HEK293 (cell line): ENCODE measurements around the gene GJD4.
A peak's percentile ranks its signal among the peaks of the same experiment; 100 is the strongest.

ENCODE experiments used
- CTCF ChIA-PET: fragments of 350-600 bp; formaldehyde crosslinking; extraction: SDS; loops from one replicate; lab custom pipeline; 2021; ENCODE audit warnings: antibody characterized with exemption; lab: Yijun Ruan, JAX
- POLR2A ChIA-PET: fragments of 300-600 bp; formaldehyde crosslinking; extraction: SDS; loops from one replicate; lab custom pipeline; 2020; ENCODE audit warnings: antibody characterized with exemption, inconsistent platforms; lab: Yijun Ruan, JAX
- H3K27ac ChIP-seq: fragments of 200-500 bp; sonication (Bioruptor generic); 2 replicates; pipeline ENCODE4 v1.5.1; 2014; ENCODE audit warnings: low read depth, low read length, control low read depth, inconsistent platforms; ENCODE audit errors: extremely low read depth
- H3K36me3 ChIP-seq, 2 experiments: fragments of 200-500 bp in 1 of 2; sonication (Bioruptor generic) in 1 of 2; 1 replicate in 1 of 2; 2 replicates in 1 of 2; pipeline ENCODE4 v1.5.1; 2014 to 2017; ENCODE audit warnings: inconsistent platforms in 2 of 2, low read length in 2 of 2; ENCODE audit not compliant: control insufficient read depth in 2 of 2, insufficient read depth in 1 of 2
- H3K4me1 ChIP-seq: fragments of 200-500 bp; sonication (Bioruptor generic); 2 replicates; pipeline ENCODE4 v1.5.1; 2014; ENCODE audit warnings: mild to moderate bottlenecking, low read length, inconsistent platforms; ENCODE audit not compliant: control insufficient read depth, insufficient read depth
- H3K4me3 ChIP-seq: 2 replicates; pipeline ENCODE4 v1.5.1; 2011; ENCODE audit warnings: low read depth, mild to moderate bottlenecking, control low read depth, low read length, moderate library complexity
- H3K9me3 ChIP-seq: fragments of 200-500 bp; sonication (Bioruptor generic); 2 replicates; pipeline ENCODE4 v1.5.1; 2014; ENCODE audit warnings: low read depth, low read length, inconsistent platforms; ENCODE audit not compliant: control insufficient read depth, insufficient read depth
- SP2 ChIP-seq: fragments of 450-650 bp; formaldehyde crosslinking; IDR thresholded peaks from 2 replicates; pipeline ENCODE4 v1.5.1; 2016; ENCODE audit warnings: missing biosample characterization, missing genetic modification characterization
- SP7 ChIP-seq: fragments of 450-650 bp; formaldehyde crosslinking; IDR thresholded peaks from 2 replicates; pipeline ENCODE4 v1.5.1; 2016; ENCODE audit warnings: missing biosample characterization, missing genetic modification characterization
- ZBTB11 ChIP-seq: fragments of 450-650 bp; formaldehyde crosslinking; conservative IDR thresholded peaks from 2 replicates; pipeline ENCODE4 v1.5.1; 2016; ENCODE audit warnings: low read depth, missing biosample characterization, missing genetic modification characterization
- ZBTB17 ChIP-seq: fragments of 450-650 bp; formaldehyde crosslinking; IDR thresholded peaks from 2 replicates; pipeline ENCODE4 v1.5.1; 2016; ENCODE audit warnings: missing biosample characterization, missing genetic modification characterization
- ZBTB48 ChIP-seq: fragments of 450-650 bp; formaldehyde crosslinking; IDR thresholded peaks from 2 replicates; pipeline ENCODE4 v1.5.1; 2016; ENCODE audit warnings: missing biosample characterization, missing genetic modification characterization
- ZFP41 ChIP-seq: fragments of 450-650 bp; formaldehyde crosslinking; IDR thresholded peaks from 2 replicates; pipeline ENCODE4 v1.5.1; 2016; ENCODE audit warnings: missing biosample characterization, missing genetic modification characterization, borderline replicate concordance
- ZIC2 ChIP-seq: fragments of 450-650 bp; formaldehyde crosslinking; IDR thresholded peaks from 2 replicates; pipeline ENCODE4 v1.5.1; 2016; ENCODE audit warnings: missing biosample characterization, missing genetic modification characterization
- ZNF10 ChIP-seq: fragments of 450-650 bp; formaldehyde crosslinking; IDR thresholded peaks from 2 replicates; pipeline ENCODE4 v1.5.1; 2017; ENCODE audit warnings: missing biosample characterization, missing genetic modification characterization
- ZNF18 ChIP-seq: fragments of 450-650 bp; formaldehyde crosslinking; IDR thresholded peaks from 2 replicates; pipeline ENCODE4 v1.5.1; 2016; ENCODE audit warnings: missing biosample characterization, missing genetic modification characterization
- ZNF19 ChIP-seq: fragments of 450-650 bp; formaldehyde crosslinking; IDR thresholded peaks from 2 replicates; pipeline ENCODE4; 2016; ENCODE audit warnings: missing biosample characterization, missing genetic modification characterization, low read depth
- ZNF26 ChIP-seq: fragments of 450-650 bp; formaldehyde crosslinking; IDR thresholded peaks from 2 replicates; pipeline ENCODE4 v1.5.1; 2016; ENCODE audit warnings: missing biosample characterization, missing genetic modification characterization
- ZNF280D ChIP-seq: fragments of 450-650 bp; formaldehyde crosslinking; IDR thresholded peaks from 2 replicates; pipeline ENCODE4 v1.5.1; 2016; ENCODE audit warnings: missing biosample characterization, missing genetic modification characterization
- ZNF391 ChIP-seq: fragments of 450-650 bp; formaldehyde crosslinking; IDR thresholded peaks from 2 replicates; pipeline ENCODE4 v1.5.1; 2016; ENCODE audit warnings: low read depth, missing biosample characterization, missing genetic modification characterization, borderline replicate concordance
- ZNF600 ChIP-seq: fragments of 450-650 bp; formaldehyde crosslinking; IDR thresholded peaks from 2 replicates; pipeline ENCODE4 v1.5.1; 2016; ENCODE audit warnings: missing biosample characterization, missing genetic modification characterization
- ZNF624 ChIP-seq: fragments of 450-650 bp; formaldehyde crosslinking; IDR thresholded peaks from 2 replicates; pipeline ENCODE4 v1.5.1; 2017; ENCODE audit warnings: missing biosample characterization, missing genetic modification characterization
- ZNF664 ChIP-seq: fragments of 450-650 bp; formaldehyde crosslinking; IDR thresholded peaks from 2 replicates; pipeline ENCODE4 v1.5.1; 2016; ENCODE audit warnings: missing biosample characterization, missing genetic modification characterization

The GJD4 gene

GRCh38 chr10:35638101-35638500 lies 33.0 kb downstream of the GJD4 start:
- no peak overlapping the region for H3K27ac ChIP-seq
- CTCF ChIA-PET, result interaction anchor here (0.6 to 4.2 kb wide), 5 partner anchors 121 to 1253 kb away, joined by 3 to 55 read pairs (median 3); no protein-coding TSS in a partner anchor
- TF ChIP-seq SP2 (tag by site-specific recombination), result no peak
- TF ChIP-seq ZIC2, result no peak
- no peak for TF ChIP-seq ZNF18 (tag by site-specific recombination)
- no peak for TF ChIP-seq ZFP41 (tag by site-specific recombination)
- no peak for TF ChIP-seq ZNF624 (tag by site-specific recombination)
- TF ChIP-seq ZNF391 (tag by site-specific recombination), result no peak
- no peak for TF ChIP-seq ZBTB48 (tag by site-specific recombination)
- no peak for TF ChIP-seq ZNF664
- no peak for TF ChIP-seq ZBTB11 (tag by site-specific recombination)
- no peak for TF ChIP-seq ZNF26
- no peak for TF ChIP-seq ZNF600
- no peak for TF ChIP-seq ZNF10 (tag by site-specific recombination)
- no peak for TF ChIP-seq ZNF19 (tag by site-specific recombination)
- TF ChIP-seq ZNF280D, result no peak
- no peak for TF ChIP-seq ZBTB17 (tag by site-specific recombination)
- no peak overlapping the region for H3K4me3 ChIP-seq
- H3K9me3 ChIP-seq, result no peaks in the 10 kb centered on the region
- peaks cover 3% of the 10 kb centered on the region for H3K4me1 ChIP-seq
- H3K36me3 ChIP-seq, result peaks cover 0 to 6% of the 10 kb centered on the region in 2 experiments; a peak in 1 of 3 replicates
- POLR2A ChIA-PET, result no interaction called here

- Histone ChIP-seq H3K27ac (no peak overlapping the region), H3K4me3 (no peak overlapping the region), H3K4me1 (peaks cover 3% of the 10 kb centered on the region), H3K36me3 (peaks cover 0 to 6% of the 10 kb centered on the region in 2 experiments; a peak in 1 of 3 replicates), H3K9me3 (no peaks in the 10 kb centered on the region)
- TF ChIP-seq ZBTB11 (tag by site-specific recombination) (no peak), SP7 (tag by site-specific recombination) (0 out of 2 replicates have a peak, but pooled peaks have one; percentile 2)
- ChIA-PET CTCF (interaction anchor here (1.2 kb wide), 1 partner anchor 1133 kb away, joined by 3 read pairs; no protein-coding TSS in a partner anchor), POLR2A (no interaction called here)
Observed at GRCh38 chr10:35639021-35639727, 34.0 kb downstream of the GJD4 start.
